ENCODE results near the gene PDE4D.

GRCh38 chr5:59923465-59923864, 29.9 kb upstream of the PDE4D start:
- no peak for TF ChIP-seq CTCF (IDR thresholded peaks at IDR 0.05)
- no peak for TF ChIP-seq POLR2A (IDR thresholded peaks at IDR 0.05)
